Anterior cingulate cortex (tissue), 58 donors: ENCODE measurements around the gene GLRA2.

Source experiments
- DNase-seq, 58 donors: peaks; one replicate each; lab custom pipeline; 2025; lab: John Stamatoyannopoulos, UW

Gene GLRA2

DNA sequence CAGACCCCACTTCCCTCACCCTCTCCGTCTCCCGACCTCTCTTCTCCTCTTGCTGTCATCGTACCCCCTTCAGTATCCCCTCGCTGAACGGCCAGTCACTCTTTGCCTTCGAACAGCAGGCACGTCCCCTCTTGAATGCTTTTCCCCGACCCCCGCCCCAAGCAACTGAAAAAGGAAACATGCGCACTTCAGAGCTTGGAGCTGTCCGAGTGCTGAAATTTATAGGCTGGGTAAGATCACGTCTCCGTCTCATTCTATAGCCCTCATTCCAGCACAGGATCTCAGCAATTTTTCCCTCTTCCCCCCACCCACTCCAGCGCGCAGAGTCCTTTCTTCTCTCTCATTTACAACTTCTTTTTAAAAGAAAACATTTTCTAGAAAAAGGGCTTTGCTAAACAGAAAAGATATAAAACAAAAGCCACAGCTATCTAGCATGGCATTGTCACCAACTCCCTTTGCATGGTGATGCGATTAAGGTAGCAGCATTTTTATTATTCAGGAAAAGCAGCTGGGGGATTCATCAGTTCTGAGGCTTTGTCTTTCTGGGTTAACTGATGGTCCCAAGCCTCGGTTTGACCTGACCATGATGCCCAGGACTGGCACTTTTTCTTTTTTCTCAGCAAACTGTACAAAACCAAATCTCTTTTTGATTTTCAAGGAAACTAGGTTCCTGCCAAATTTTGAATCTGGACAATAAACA is at the start of gene GLRA2:
GLRA2 (plus strand) TSS at position 247 of the 700 bp plus-strand sequence. CDS start 522 bp downstream, outside the sequence.
- DNase-seq, result peak in 12 of 58 donors; percentile 0 to 16 (median 0)

DNA sequence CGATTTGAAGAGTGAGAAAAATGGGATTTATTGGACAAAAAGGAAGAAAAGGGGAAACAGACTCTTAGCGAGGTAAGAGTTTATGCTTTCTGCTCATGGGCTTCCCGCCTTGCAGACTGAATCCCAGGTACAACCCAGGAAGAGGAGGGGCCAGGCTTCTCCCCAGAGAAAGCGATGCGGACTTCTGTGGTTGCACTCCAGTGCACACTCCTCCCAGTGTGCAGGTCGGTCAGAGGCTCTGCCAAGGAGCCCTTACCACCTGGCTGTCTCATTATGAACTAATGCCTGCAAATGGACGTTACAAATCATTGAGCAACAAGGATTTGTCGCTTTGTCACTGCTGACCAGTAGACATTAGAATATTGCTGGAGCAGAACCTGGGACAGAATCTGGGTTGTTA is 39.9 kb upstream of the GLRA2 start:
- DNase-seq, result no peak

GRCh38 chrX:14491689-14492088 is 37.6 kb upstream of the GLRA2 start:
- DNase-seq, result no peak

- DNase-seq, result no peak
Measured at GRCh38 chrX:14496674-14497073, 32.7 kb upstream of the GLRA2 start.

DNA sequence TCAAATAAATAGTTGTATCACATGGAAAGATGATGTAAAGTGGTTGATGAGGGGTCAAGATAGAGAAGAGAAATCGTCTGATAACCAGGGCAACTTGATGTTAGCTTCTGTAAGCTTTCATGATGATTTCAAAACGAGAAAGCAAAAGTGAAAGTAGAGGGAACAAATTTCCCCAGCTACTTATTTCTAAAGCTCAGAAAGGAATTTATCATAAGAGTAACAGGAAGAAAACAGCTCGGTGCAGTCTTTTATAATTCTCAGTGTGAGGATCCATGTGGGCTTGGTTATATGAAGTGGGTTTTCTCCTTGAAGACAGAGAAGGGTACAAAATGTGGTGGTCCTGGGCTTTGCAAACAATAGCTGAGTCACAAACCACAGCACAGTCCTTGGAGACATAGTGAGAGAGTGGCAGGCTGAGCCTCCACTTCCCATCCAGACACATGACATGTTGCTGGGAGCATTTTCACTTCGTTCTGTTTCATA is 32.1 kb upstream of the GLRA2 start:
- no peak for DNase-seq

DNA sequence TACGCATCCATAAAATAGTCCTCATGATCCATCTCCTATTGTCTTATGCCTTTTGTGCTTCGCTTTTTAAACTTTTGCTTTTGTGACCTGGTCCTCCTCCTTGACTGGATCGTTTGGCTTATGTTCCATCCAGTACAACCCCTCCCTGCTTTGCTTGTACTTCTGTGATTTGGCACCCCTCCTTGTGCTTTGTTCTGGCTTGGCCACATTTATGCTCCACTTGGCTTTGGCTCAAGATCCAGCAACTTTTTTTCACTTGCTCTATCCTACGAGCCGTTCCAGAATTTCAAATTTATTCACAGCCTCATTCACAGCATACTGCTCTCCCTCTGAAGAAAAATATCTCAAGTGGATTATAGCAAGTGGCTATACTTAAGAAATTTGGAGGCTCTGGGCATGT is 28.0 kb upstream of the GLRA2 start:
- DNase-seq, result peak in 12 of 58 donors; percentile 0 to 53 (median 4)

GRCh38 chrX:14504960-14505538 is 24.3 kb upstream of the GLRA2 start:
- no peak for DNase-seq

- DNase-seq, result no peak
Measured at GRCh38 chrX:14505648-14506047, 23.7 kb upstream of the GLRA2 start.

DNA sequence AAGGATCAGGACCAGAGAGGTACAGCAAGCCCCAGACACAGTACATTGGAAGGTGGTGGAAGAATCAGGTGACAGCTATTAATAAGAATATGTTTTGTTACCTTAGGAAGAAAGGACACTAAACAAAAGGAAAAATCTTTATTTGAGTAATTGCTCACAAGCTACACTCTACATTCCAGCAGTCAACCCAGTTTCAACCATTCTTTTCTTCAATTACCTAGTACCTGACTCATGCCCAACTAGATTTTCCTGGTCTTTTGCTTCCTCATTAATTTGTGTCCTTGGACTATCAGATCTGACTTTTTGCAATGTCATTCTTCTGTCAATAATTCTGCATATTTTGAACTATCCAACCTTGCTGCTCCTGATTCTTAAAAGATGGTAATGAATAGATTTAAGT is 22.5 kb upstream of the GLRA2 start:
- no peak for DNase-seq

GRCh38 chrX:14508025-14508690 is 21.2 kb upstream of the GLRA2 start:
- DNase-seq, result no peak

DNA sequence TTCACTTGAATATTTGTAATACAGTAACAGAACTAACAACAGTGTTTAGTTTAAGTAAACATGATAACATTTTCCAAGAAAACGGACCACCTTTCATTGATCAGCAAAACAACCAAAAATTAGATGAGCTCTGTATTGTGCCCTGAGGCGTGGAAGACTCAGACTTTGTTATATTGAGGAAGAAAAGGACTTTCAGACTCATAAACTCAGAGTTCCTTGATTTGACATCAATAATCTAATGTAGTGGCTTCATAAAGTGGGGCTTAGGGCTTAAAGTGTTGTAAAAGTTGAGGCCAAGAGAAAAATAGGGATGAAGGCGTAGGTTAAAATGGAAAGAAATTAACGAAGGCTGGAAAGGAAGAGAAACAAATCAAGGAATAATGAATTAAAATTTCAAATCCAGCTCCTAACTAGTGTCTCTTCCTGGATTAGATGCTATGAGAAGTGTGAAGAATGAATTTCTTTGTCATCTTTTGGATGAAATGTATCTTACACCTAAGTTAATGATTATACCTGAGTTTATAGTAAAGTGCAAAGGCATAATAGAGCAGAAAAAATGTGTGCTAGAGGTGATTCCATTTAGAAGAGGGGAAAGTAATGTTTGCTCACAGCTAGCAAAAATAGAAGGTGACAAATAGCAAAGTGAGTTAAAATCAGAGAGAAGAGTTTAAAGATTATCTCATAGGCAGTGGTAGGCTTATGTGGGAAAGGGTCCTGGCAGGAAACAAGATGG is 19.8 kb upstream of the GLRA2 start:
- no peak for DNase-seq

- peak in 51 of 58 donors; percentile 0 to 76 (median 10) for DNase-seq
Measured at GRCh38 chrX:14528629-14529289, 577 bp upstream of the GLRA2 start.

GRCh38 chrX:14533867-14534266 is 4.5 kb downstream of the GLRA2 start:
- DNase-seq, result no peak

GRCh38 chrX:14546190-14546589 is 16.9 kb downstream of the GLRA2 start:
- DNase-seq, result no peak

DNA sequence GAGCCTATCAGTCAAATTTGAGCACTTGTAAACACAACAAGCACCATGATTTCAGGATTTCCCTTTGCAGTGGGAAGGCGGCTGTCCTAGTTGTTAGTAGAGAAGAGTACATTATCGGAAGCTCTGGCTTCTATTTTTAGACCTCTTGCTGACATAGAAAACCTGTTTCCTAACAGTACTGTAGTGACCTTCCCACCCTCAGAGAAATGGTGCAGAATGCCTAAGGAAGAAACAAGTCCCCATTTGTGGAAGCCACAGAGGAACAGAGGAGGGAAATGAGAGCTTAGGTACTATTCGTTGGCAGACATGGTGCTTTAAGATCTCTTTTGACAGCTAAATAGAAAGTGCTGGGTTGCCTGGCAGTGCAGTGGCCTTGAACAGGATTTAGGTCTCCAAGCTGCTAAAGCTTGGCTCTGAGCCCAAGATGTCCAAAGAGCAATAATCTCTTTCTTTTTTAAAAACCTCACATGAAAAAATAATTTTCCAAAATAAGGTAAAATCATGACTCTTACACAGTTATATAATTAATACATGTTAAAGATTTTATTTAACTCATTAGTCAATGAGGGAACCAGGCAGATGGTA is 24.9 kb downstream of the GLRA2 start:
- peak in 1 of 58 donors; percentile 0 for DNase-seq

DNA sequence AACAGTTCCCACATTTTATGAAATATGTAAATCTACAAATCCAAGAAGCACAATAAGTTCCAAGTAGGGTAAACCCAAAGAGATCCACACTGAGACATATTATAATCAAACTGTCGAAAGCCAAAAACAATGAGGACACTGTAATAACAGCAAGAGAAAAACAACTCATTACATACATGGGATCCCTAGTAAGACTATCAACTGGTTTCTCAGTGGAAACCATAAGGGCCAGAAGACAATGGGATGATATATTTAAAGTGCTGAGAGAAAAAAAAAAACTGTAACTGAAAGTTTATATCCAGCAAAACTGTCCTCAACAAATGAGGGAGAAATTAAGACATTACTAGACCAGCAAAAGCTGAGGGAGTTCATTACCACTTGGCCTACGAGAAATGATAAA is 34.7 kb downstream of the GLRA2 start:
- DNase-seq, result no peak

- DNase-seq, result no peak
Measured at GRCh38 chrX:14573161-14573560, 43.8 kb downstream of the GLRA2 start.

DNA sequence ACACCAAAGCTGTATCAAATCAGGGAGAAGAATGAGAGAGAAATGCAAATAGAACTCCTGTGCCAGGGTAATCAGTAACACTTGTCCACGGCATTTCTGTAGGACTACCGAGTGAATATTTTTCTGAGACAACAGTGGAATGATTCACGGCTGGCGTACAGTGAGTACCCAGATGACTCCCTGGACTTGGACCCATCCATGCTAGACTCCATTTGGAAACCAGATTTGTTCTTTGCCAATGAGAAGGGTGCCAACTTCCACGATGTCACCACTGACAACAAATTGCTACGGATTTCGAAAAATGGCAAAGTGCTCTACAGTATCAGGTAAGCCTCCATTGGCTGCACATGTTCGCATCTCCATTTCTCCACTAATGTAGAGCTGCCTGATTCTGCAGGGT is 51.7 kb downstream of the GLRA2 start:
- DNase-seq, result no peak

GRCh38 chrX:14584548-14584947 is 55.2 kb downstream of the GLRA2 start:
- no peak for DNase-seq

DNA sequence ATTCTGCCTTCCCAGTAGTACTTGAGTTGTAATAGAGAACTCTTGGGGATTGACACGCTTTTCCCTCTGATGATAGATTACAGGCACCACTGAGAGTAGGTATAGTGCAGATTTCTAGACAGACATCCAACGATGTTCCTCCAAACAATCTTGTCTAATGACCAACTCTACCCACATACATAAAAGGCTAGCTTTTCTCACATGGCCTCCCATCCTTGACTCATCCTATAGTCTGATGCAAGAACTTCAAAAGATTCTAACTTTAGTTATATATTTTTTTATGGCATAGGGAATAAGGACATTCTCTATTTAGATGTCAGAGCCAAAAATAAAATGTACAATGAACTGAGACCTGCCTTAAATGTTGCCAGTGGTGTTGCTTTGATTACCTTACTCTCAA is 60.9 kb downstream of the GLRA2 start:
- DNase-seq, result no peak
